Measurements from ENCODE around the gene BTNL9.
"Not testable (repeated sequence)": the region's sequence is repeated elsewhere in the genome, so short reads cannot be mapped to it uniquely, and the experiment has no call there.

Gene BTNL9

GRCh38 chr5:181039931-181040630 is at the start of gene BTNL9:
BTNL9 (plus strand) TSS chr5:181040266; CDS start chr5:181045490, 5,224 bp downstream.
- H3K4me3 Mint-ChIP-seq = no peak within 1 kb of the TSS
- H3K4me1 Mint-ChIP-seq (ENCODE audit: low read depth) = no peaks in the 10 kb centered on the region
- H3K27ac Mint-ChIP-seq = no peak within 1 kb of the TSS
- H3K36me3 Mint-ChIP-seq (ENCODE audit: low read depth) = no peaks in the 10 kb centered on the region
- no peaks in the 10 kb centered on the region for H3K9me3 Mint-ChIP-seq
- H3K27me3 Mint-ChIP-seq = peaks cover 48% of the 10 kb centered on the region

GRCh38 chr5:180990882-180991242 is 49.2 kb upstream of the BTNL9 start:
- Mint-ChIP-seq H3K27ac (no peak overlapping the region), H3K4me1 (ENCODE audit: low read depth) (no peaks in the 10 kb centered on the region), H3K36me3 (ENCODE audit: low read depth) (no peaks in the 10 kb centered on the region), H3K27me3 (peaks cover 40% of the 10 kb centered on the region), H3K9me3 (peaks cover 7% of the 10 kb centered on the region), H3K4me3 (no peak overlapping the region)

- Mint-ChIP-seq H3K27me3 (peaks cover 5% of the 10 kb centered on the region), H3K27ac (no peak overlapping the region), H3K36me3 (ENCODE audit: low read depth) (no peaks in the 10 kb centered on the region), H3K4me3 (no peak overlapping the region), H3K4me1 (ENCODE audit: low read depth) (no peaks in the 10 kb centered on the region), H3K9me3 (no peaks in the 10 kb centered on the region)
Observed at GRCh38 chr5:181001947-181002346, 38.1 kb upstream of the BTNL9 start.

- H3K27ac Mint-ChIP-seq = no peak overlapping the region
- H3K9me3 Mint-ChIP-seq = no peaks in the 10 kb centered on the region
- H3K4me3 Mint-ChIP-seq = no peak overlapping the region
- H3K4me1 Mint-ChIP-seq (ENCODE audit: low read depth) = no peaks in the 10 kb centered on the region
- no peaks in the 10 kb centered on the region for H3K27me3 Mint-ChIP-seq
- no peaks in the 10 kb centered on the region for H3K36me3 Mint-ChIP-seq (ENCODE audit: low read depth)
Observed at GRCh38 chr5:181005791-181006190, 34.3 kb upstream of the BTNL9 start.

GRCh38 chr5:181008136-181008535 is 31.9 kb upstream of the BTNL9 start:
- Mint-ChIP-seq H3K27ac (no peak overlapping the region), H3K36me3 (ENCODE audit: low read depth) (no peaks in the 10 kb centered on the region), H3K4me1 (ENCODE audit: low read depth) (no peaks in the 10 kb centered on the region), H3K27me3 (peaks cover 4% of the 10 kb centered on the region), H3K4me3 (no peak overlapping the region), H3K9me3 (no peaks in the 10 kb centered on the region)

- not testable (repeated sequence) for H3K27ac Mint-ChIP-seq; H3K9me3 Mint-ChIP-seq; H3K36me3 Mint-ChIP-seq (ENCODE audit: low read depth); H3K4me1 Mint-ChIP-seq (ENCODE audit: low read depth); H3K4me3 Mint-ChIP-seq; H3K27me3 Mint-ChIP-seq
Observed at GRCh38 chr5:181010018-181010417, 30.0 kb upstream of the BTNL9 start.

- not testable (repeated sequence) for H3K36me3 Mint-ChIP-seq (ENCODE audit: low read depth); H3K4me1 Mint-ChIP-seq (ENCODE audit: low read depth); H3K27ac Mint-ChIP-seq; H3K4me3 Mint-ChIP-seq; H3K9me3 Mint-ChIP-seq
- peaks cover 21% of the 10 kb centered on the region for H3K27me3 Mint-ChIP-seq
Observed at GRCh38 chr5:181014654-181015053, 25.4 kb upstream of the BTNL9 start.

GRCh38 chr5:181017448-181017847 is 22.6 kb upstream of the BTNL9 start:
- H3K27me3 Mint-ChIP-seq = peaks cover 25% of the 10 kb centered on the region
- not testable (repeated sequence) for H3K36me3 Mint-ChIP-seq (ENCODE audit: low read depth); H3K4me1 Mint-ChIP-seq (ENCODE audit: low read depth); H3K4me3 Mint-ChIP-seq; H3K27ac Mint-ChIP-seq
- peaks cover 17% of the 10 kb centered on the region for H3K9me3 Mint-ChIP-seq

GRCh38 chr5:181020688-181021087 is 19.4 kb upstream of the BTNL9 start:
- H3K9me3 Mint-ChIP-seq = peaks cover 27% of the 10 kb centered on the region
- no peaks in the 10 kb centered on the region for H3K36me3 Mint-ChIP-seq (ENCODE audit: low read depth)
- no peak overlapping the region for H3K4me3 Mint-ChIP-seq
- H3K27ac Mint-ChIP-seq = no peak overlapping the region
- peaks cover 32% of the 10 kb centered on the region for H3K27me3 Mint-ChIP-seq
- no peaks in the 10 kb centered on the region for H3K4me1 Mint-ChIP-seq (ENCODE audit: low read depth)

- H3K27ac Mint-ChIP-seq = no peak overlapping the region
- H3K4me1 Mint-ChIP-seq (ENCODE audit: low read depth) = no peaks in the 10 kb centered on the region
- peaks cover 28% of the 10 kb centered on the region for H3K27me3 Mint-ChIP-seq
- H3K36me3 Mint-ChIP-seq (ENCODE audit: low read depth) = no peaks in the 10 kb centered on the region
- H3K9me3 Mint-ChIP-seq = peaks cover 27% of the 10 kb centered on the region
- no peak overlapping the region for H3K4me3 Mint-ChIP-seq
Observed at GRCh38 chr5:181024245-181025064, 15.6 kb upstream of the BTNL9 start.

GRCh38 chr5:181027452-181028031 is 12.5 kb upstream of the BTNL9 start:
- peaks cover 9% of the 10 kb centered on the region for H3K9me3 Mint-ChIP-seq
- H3K36me3 Mint-ChIP-seq (ENCODE audit: low read depth) = no peaks in the 10 kb centered on the region
- H3K27me3 Mint-ChIP-seq = peaks cover 28% of the 10 kb centered on the region
- H3K27ac Mint-ChIP-seq = no peak overlapping the region
- no peaks in the 10 kb centered on the region for H3K4me1 Mint-ChIP-seq (ENCODE audit: low read depth)
- no peak overlapping the region for H3K4me3 Mint-ChIP-seq

- no peaks in the 10 kb centered on the region for H3K4me1 Mint-ChIP-seq (ENCODE audit: low read depth)
- no peak overlapping the region for H3K27ac Mint-ChIP-seq
- peaks cover 28% of the 10 kb centered on the region for H3K27me3 Mint-ChIP-seq
- peaks cover 3% of the 10 kb centered on the region for H3K9me3 Mint-ChIP-seq
- H3K36me3 Mint-ChIP-seq (ENCODE audit: low read depth) = no peaks in the 10 kb centered on the region
- no peak overlapping the region for H3K4me3 Mint-ChIP-seq
Observed at GRCh38 chr5:181028032-181028819, 11.8 kb upstream of the BTNL9 start.

- Mint-ChIP-seq H3K4me1 (ENCODE audit: low read depth) (no peaks in the 10 kb centered on the region), H3K9me3 (no peaks in the 10 kb centered on the region), H3K27ac (no peak overlapping the region), H3K36me3 (ENCODE audit: low read depth) (no peaks in the 10 kb centered on the region), H3K4me3 (no peak overlapping the region), H3K27me3 (peaks cover 12% of the 10 kb centered on the region)
Observed at GRCh38 chr5:181031716-181032115, 8.3 kb upstream of the BTNL9 start.

GRCh38 chr5:181035991-181036815 is 3.9 kb upstream of the BTNL9 start:
- no peak overlapping the region for H3K27ac Mint-ChIP-seq
- H3K9me3 Mint-ChIP-seq = no peaks in the 10 kb centered on the region
- H3K36me3 Mint-ChIP-seq (ENCODE audit: low read depth) = no peaks in the 10 kb centered on the region
- no peak overlapping the region for H3K4me3 Mint-ChIP-seq
- no peaks in the 10 kb centered on the region for H3K4me1 Mint-ChIP-seq (ENCODE audit: low read depth)
- peaks cover 24% of the 10 kb centered on the region for H3K27me3 Mint-ChIP-seq

All from stimulated activated naive CD8-positive, alpha-beta T cell treated with anti-CD3 and anti-CD28 coated beads, Interleukin-15, Interleukin-2, amounts not matched to agents 100 ng/mL and 50 ng/mL, for 24 hours (primary cell).